Measurements from ENCODE around the gene EBNA1BP2.

Gene EBNA1BP2

DNA sequence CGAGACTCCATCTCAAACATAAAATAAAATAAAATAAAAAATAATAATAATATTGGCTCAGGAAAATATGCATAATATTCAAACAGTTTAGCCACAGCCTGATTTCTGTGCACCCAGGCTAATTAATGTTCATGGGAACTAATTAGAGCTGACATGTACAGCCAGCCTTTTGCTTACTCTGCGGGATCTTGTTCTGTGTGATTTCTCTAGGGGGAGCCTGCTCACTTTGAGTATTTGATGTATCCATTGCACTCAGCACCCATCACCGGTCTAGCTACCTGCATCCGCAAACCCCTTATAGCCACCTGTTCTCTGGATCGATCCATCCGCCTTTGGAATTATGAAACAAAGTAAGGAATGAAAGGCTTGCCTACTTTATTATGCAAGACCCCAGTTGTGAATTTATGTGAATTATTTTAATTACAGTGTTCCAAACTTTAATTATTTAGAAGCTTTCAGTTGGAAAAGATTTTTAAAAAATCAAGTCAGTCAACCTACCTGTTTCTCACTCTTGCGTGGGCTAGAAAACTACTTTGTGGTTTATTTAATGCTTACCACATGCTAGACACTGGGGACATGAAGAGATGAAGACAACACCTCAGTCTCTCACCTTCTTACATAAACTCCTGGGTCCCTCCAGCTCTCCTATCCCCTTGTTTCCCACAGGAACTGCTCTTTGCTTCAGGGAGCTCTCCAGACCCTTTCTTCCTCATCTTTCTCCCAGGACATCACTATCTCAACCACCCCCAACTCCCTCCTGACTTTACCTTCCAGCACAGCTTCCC is 25.4 kb upstream of the EBNA1BP2 start:
- DNase-seq (ENCODE audit: low spot score): no peak
- H3K4me3 ChIP-seq: no peak overlapping the region
- TF ChIP-seq, protein P1, sequence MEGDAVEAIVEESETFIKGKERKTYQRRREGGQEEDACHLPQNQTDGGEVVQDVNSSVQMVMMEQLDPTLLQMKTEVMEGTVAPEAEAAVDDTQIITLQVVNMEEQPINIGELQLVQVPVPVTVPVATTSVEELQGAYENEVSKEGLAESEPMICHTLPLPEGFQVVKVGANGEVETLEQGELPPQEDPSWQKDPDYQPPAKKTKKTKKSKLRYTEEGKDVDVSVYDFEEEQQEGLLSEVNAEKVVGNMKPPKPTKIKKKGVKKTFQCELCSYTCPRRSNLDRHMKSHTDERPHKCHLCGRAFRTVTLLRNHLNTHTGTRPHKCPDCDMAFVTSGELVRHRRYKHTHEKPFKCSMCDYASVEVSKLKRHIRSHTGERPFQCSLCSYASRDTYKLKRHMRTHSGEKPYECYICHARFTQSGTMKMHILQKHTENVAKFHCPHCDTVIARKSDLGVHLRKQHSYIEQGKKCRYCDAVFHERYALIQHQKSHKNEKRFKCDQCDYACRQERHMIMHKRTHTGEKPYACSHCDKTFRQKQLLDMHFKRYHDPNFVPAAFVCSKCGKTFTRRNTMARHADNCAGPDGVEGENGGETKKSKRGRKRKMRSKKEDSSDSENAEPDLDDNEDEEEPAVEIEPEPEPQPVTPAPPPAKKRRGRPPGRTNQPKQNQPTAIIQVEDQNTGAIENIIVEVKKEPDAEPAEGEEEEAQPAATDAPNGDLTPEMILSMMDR (IDR thresholded peaks at IDR 0.05): no peak
- H3K27ac ChIP-seq: no peak overlapping the region

DNA sequence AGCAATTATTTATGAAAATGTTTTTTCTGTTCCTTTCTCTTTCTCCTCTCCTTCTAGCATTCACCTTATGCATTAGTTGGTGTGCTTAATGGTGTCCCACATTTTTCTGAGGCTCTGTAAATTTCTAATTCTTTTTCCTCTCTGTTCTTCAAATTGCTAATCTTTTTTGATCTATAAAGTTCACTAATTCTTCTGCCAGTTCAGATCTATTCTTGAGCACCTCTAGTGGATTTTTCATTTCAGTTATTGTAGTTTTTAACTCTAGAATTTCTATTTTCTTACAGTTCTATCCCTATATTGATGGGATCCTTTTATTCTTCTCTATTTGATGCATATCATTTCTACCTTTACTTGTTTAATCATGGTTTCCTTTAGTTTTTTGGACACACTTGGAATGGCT is 22.4 kb upstream of the EBNA1BP2 start:
- Histone ChIP-seq H3K4me3 (no peak overlapping the region), H3K27ac (no peak overlapping the region)
- DNase-seq (ENCODE audit: low spot score): no peak
- TF ChIP-seq, protein P1 (IDR thresholded peaks at IDR 0.05): no peak

DNA sequence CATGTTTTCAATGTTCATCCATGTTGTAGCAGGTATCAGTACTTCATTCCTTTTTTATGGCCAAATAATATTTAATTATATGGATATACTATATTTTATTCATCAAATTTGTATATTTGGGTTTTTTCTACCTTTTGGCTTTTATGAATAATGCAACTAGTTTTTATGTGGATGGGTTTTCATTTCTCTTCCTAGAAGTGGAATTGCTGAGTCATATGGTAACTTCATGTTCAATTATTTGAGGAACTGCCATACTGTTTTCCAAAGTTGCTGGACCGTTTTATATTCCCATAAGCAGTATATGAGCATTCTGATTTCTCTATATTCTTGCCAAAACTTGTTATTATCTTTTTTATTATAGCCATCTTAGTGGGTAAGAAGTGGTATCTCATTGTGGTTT is 16.0 kb upstream of the EBNA1BP2 start:
- no peak for DNase-seq (ENCODE audit: low spot score)
- Histone ChIP-seq H3K27ac (no peak overlapping the region), H3K4me3 (no peak overlapping the region)
- TF ChIP-seq, protein P1 (IDR thresholded peaks at IDR 0.05): no peak

DNA sequence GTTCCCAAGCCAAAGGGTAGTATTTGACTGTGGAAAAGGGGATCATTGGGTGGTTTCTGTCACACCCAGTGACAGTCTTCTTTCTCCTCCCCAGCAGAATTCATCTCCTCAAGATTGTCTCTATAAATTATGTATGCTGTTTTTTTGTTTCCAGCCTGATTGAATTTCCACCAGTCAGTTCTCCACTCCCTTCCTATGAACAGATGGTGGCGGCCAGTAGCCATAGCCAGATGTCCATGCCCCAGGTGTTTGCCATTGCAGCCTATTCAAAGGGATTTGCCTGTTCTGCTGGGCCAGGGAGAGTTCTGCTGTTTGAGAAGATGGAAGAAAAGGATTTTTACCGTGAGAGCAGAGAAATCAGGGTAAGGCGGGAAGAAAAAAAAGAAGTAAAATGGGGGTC is 12.9 kb upstream of the EBNA1BP2 start:
- TF ChIP-seq, protein P1 (IDR thresholded peaks at IDR 0.05): no peak

DNA sequence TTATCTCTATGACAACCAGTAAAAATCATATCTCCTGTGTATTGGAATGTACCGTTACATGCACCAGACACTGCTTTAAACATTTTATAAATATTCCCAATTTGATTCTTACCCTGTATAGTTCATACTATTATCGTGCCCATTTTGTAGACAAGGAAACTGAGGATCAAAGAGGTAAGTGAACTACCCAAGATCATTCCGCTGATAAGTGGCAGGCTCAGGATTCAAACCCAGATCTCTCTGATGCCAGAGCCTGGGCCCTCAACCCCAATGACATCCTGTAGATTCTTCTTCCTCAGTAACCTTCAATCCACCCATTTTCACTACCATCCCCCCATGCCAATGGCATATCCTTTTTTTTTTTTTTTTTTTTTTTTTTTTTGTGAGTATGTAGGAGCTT is 12.3 kb upstream of the EBNA1BP2 start:
- DNase-seq (ENCODE audit: low spot score): no peak
- Histone ChIP-seq H3K4me3 (no peak overlapping the region), H3K27ac (no peak overlapping the region)
- TF ChIP-seq, protein P1 (IDR thresholded peaks at IDR 0.05): no peak

More for the DNA sequence above, 12.9 kb upstream of the EBNA1BP2 start:
- no peak for DNase-seq (ENCODE audit: low spot score)
- H3K27ac ChIP-seq: no peak overlapping the region
- H3K4me3 ChIP-seq: no peak overlapping the region

DNA sequence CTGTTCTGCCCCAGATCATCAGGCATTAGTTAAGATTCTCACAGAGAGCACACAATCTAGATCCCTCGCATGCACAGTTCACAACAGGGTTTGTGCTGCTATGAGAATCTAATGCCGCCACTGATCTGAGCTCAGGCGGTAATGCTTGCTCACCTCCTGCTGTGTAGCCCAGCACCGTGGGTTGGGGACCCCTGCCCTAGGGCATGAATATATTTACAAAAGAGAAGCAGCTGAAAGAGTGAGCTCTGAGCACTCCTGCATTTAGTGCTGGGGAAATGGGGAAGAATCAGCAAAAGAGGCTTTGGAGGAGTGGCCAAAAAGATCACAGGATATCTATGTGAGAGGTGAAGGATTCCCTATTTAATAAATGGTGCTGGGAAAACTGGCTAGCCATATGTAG is 5.6 kb upstream of the EBNA1BP2 start:
- no peak overlapping the region for H3K27ac ChIP-seq
- TF ChIP-seq, protein P1 (IDR thresholded peaks at IDR 0.05): no peak
- no peak overlapping the region for H3K4me3 ChIP-seq
- no peak for DNase-seq (ENCODE audit: low spot score)

DNA sequence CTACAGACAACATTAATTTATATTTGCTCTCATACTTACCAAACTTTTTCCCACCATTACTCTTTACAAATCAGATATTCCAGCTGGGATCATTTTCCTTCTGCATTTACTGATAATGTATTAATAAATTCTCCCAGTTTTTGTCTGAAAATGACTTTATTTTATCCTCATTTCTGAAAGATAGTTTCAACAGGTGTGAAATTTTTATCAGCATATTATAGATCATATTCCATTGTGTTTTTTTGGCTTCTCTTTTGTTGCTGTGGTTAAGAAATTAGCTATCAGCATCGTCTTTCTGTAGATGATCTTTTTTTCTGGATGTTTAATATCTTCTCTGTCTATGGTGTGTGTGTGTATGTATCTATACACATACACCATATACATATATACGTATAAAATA is 2.8 kb upstream of the EBNA1BP2 start:
- TF ChIP-seq, protein P1 (IDR thresholded peaks at IDR 0.05): no peak
- DNase-seq (ENCODE audit: low spot score): no peak
- H3K27ac ChIP-seq: no peak overlapping the region
- no peak overlapping the region for H3K4me3 ChIP-seq
